Measurements from ENCODE around the gene FOCAD.

- TF ChIP-seq CTCF (IDR thresholded peaks at IDR 0.05; ENCODE audit: insufficient read depth, low read depth, low read length) (no peak), EZH2 (IDR thresholded peaks at IDR 0.05; ENCODE audit: insufficient read depth, low read length) (no peak)
Observed at GRCh38 chr9:20650750-20651299, 33.2 kb upstream of the FOCAD start.
